Gastrocnemius medialis (tissue), 4 donors: ENCODE measurements around the gene PHC2.

Experiments used
- CTCF ChIP-seq, 5 experiments: fragments of 450-650 bp in 3 of 5; fragments of 200-600 bp in 2 of 5; sonication (generic) in 2 of 5; IDR thresholded peaks in 4 of 5; conservative IDR thresholded peaks in 1 of 5; 1 replicate in 4 of 5; 2 replicates in 1 of 5; pipeline ENCODE4 v1.5.1; 2016 to 2019; ENCODE audit warnings: antibody characterized with exemption in 5 of 5, mild to moderate bottlenecking in 3 of 5, moderate library complexity in 3 of 5
- POLR2A ChIP-seq, 2 donors: fragments of 450-650 bp; IDR thresholded peaks; one replicate each; pipeline ENCODE4 v1.6.1; 2017; ENCODE audit warnings: antibody characterized with exemption in 2 of 2, mild to moderate bottlenecking in 2 of 2, moderate library complexity in 2 of 2

- no peak for TF ChIP-seq CTCF (IDR thresholded peaks at IDR 0.05 in 4 of 5, conservative IDR thresholded peaks at IDR 0.05 in 1 of 5)
- no peak for TF ChIP-seq POLR2A (IDR thresholded peaks at IDR 0.05)
Observed at GRCh38 chr1:33473900-33474299, 43.0 kb upstream of the PHC2 start.
